ENCODE data around the gene CCL23. TPM values are rescaled to one million over a fixed set of nuclear protein-coding genes. Genes with fewer than 3 reads are reported as not detected.
"Not testable (repeated sequence)": the region's sequence is repeated elsewhere in the genome, so short reads cannot be mapped to it uniquely, and the experiment has no call there.

The CCL23 gene
- total RNA-seq, 4 donors from 2014 or later: 1.3 to 9.6 (median 2.5) TPM

DNA sequence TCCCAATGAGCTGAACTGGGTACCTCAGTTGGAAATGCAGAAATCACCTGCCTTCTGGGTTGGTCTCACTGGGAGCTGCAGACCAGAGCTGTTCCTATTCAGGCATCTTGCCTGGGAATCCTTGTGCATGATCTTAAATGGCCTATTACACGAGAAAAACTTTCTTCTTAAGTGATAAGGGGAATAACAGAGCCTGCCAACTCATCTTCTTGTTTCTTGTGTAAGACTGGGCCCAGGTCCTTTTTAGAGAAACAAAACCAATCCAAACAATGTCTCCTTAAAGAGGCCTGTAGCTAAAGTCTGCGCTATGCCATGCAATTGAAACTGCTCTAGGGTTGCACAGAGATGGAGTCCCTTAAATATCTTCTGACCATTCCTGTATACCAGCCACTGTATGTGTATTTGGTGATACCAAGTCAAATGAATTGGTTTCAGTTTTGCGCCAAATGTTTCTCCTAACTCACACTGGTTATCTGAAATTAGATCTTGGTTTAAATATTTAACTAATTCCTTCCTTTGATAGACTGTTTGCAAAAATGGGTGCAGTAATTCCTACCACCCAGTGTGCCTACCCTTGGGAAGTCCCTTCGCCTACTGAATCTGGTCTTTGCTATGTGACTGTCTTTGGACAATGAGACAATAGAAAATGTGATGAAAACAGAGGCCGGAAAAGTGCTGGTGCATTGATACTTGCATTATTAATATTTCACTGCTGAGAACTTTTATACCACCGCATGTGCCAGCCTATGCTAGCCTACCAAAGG lies 6.5 kb upstream of the CCL23 start:
- Histone ChIP-seq H3K27me3 (peaks cover 0 to 16% (median 0%) of the 10 kb centered on the region in 4 donors), H3K4me1 (no peaks in the 10 kb centered on the region), H3K36me3 (no peaks in the 10 kb centered on the region), H3K4me3 (no peak overlapping the region), H3K9me3 (peaks cover 0 to 10% (median 0%) of the 10 kb centered on the region in 4 donors), H3K27ac (replicated peaks in 1 of 4) (no peak overlapping the region)
- DNase-seq (ENCODE audit: extremely low spot score): no peak
- TF ChIP-seq POLR2AphosphoS5 (IDR thresholded peaks at IDR 0.05) (no peak), CTCF (IDR thresholded peaks at IDR 0.05) (no peak), EP300 (IDR thresholded peaks at IDR 0.05) (no peak), POLR2A (IDR thresholded peaks at IDR 0.05; ENCODE audit: low read depth) (no peak)
- intact Hi-C loops (cut with DNase I): no loop called here
- 82% methylated on average over 6 of the region's 6 CpGs for WGBS

DNA sequence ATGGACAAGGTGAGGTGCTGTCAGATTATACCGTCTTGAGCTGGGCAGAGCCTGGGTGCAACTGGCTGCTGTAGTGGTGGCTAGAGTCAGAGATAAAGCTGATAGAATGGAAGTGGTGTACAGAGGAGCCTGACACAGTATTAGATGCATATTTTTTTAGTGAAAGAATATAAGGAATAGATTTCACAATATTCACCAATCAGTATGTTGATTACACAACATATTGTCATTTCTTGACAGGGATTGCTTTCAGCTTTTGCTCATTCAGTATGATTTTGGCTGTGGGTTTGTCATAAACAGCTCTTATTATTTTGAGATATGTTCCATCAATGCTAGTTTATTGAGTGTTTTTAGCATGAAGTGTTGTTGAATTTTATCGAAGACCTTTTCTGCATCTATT lies 1.7 kb upstream of the CCL23 start:
- 87% methylated on average over 2 of the region's 2 CpGs for WGBS
- Histone ChIP-seq H3K9me3 (peaks cover 0 to 10% (median 0%) of the 10 kb centered on the region in 4 donors), H3K27ac (replicated peaks in 1 of 4) (no peak overlapping the region), H3K36me3 (no peaks in the 10 kb centered on the region), H3K27me3 (peaks cover 0 to 18% (median 0%) of the 10 kb centered on the region in 4 donors), H3K4me1 (peaks cover 0 to 5% (median 0%) of the 10 kb centered on the region in 4 donors), H3K4me3 (no peak overlapping the region)
- DNase-seq (ENCODE audit: extremely low spot score): no peak
- TF ChIP-seq EP300 (IDR thresholded peaks at IDR 0.05) (no peak), CTCF (IDR thresholded peaks at IDR 0.05) (no peak), POLR2AphosphoS5 (IDR thresholded peaks at IDR 0.05) (no peak), POLR2A (IDR thresholded peaks at IDR 0.05; ENCODE audit: low read depth) (no peak)
- intact Hi-C loops (cut with DNase I): loop anchor here (10.0 kb wide), 1 partner anchor 45 kb away; the partner anchor contains the start of gene CCL18

DNA sequence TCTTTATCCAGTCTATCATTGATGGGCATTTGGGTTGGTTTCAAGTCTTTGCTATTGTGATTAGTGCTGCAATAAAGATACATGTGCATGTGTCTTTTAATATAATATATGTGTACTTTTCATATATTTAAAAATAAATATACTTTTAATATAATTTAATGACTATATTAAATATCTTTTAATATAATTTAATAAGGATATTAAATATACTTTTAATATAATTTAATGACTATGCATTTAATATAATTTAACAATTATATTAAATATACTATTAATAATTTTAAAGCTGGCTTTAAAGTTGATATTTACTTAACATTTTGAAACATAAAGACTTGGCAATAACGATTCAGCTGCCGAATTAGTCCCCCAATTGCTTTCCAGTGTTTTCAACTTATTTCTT lies 1.2 kb downstream of the CCL23 start:
- no peak for DNase-seq (ENCODE audit: extremely low spot score)
- Histone ChIP-seq H3K27ac (replicated peaks in 1 of 4) (no peak overlapping the region), H3K36me3 (no peaks in the 10 kb centered on the region), H3K9me3 (peaks cover 0 to 12% (median 8%) of the 10 kb centered on the region in 4 donors), H3K4me3 (no peak overlapping the region), H3K27me3 (peaks cover 0 to 6% (median 0%) of the 10 kb centered on the region in 4 donors), H3K4me1 (peaks cover 0 to 5% (median 0%) of the 10 kb centered on the region in 4 donors)
- WGBS: 89% methylated on average over 2 of the region's 2 CpGs
- TF ChIP-seq CTCF (IDR thresholded peaks at IDR 0.05) (no peak), POLR2A (IDR thresholded peaks at IDR 0.05; ENCODE audit: low read depth) (no peak), POLR2AphosphoS5 (IDR thresholded peaks at IDR 0.05) (no peak), EP300 (IDR thresholded peaks at IDR 0.05) (no peak)
- intact Hi-C loops (cut with DNase I): loop anchor here (10.0 kb wide), 1 partner anchor 48 kb away; the partner anchor contains the start of gene CCL18

DNA sequence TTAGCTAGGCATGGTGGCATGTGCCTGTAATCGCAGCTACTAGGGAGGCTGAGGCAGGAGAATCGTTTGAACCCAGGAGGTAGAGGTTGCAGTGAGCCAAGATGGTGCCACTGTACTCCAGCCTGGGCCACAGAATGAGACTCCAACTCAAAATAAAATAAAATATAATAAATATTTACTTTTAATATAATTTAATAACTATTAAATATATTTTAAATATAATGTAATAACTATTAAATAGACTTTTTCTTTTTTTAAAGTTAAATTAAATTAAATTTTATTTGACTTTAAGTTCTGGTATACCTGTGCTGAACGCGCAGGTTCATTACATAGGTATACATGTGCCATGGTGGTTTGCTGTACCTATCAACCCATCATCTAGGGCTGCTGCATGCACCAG lies 1.9 kb downstream of the CCL23 start:
- not testable (repeated sequence) for H3K27ac ChIP-seq (replicated peaks in 1 of 4); DNase-seq (ENCODE audit: extremely low spot score); H3K36me3 ChIP-seq; H3K4me1 ChIP-seq; H3K4me3 ChIP-seq; H3K27me3 ChIP-seq
- H3K9me3 ChIP-seq: peaks cover 0 to 14% (median 8%) of the 10 kb centered on the region in 4 donors
- intact Hi-C loops (cut with DNase I): loop anchor here (10.0 kb wide), 1 partner anchor 49 kb away; the partner anchor contains the start of gene CCL18
- 89% methylated on average over 4 of the region's 4 CpGs for WGBS

DNA sequence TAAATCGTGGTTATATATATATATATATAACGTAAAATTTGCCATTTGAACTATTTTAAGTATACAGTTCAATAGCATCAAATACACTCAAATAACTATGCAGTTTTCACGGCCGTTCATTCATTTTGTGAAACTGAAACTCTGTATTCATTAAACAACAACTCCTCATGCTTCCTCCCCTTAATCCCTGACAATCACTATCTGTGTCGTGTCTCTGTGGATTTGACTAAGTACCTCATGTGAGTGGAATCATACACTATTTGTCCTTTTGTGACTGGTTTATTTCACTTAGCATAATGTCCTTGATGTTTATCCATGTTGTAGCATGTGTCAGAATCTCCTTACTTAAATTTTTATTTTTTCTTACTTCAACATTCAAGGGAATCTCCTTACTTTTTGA lies 2.8 kb downstream of the CCL23 start:
- Histone ChIP-seq H3K4me1 (peaks cover 0 to 5% (median 0%) of the 10 kb centered on the region in 4 donors), H3K9me3 (peaks cover 0 to 14% (median 9%) of the 10 kb centered on the region in 4 donors), H3K4me3 (no peak overlapping the region), H3K36me3 (no peaks in the 10 kb centered on the region), H3K27me3 (peaks cover 0 to 6% (median 0%) of the 10 kb centered on the region in 4 donors), H3K27ac (replicated peaks in 1 of 4) (no peak overlapping the region)
- TF ChIP-seq EP300 (IDR thresholded peaks at IDR 0.05) (no peak), CTCF (IDR thresholded peaks at IDR 0.05) (no peak), POLR2AphosphoS5 (IDR thresholded peaks at IDR 0.05) (no peak), POLR2A (IDR thresholded peaks at IDR 0.05; ENCODE audit: low read depth) (no peak)
- intact Hi-C loops (cut with DNase I): loop anchor here (10.0 kb wide), 1 partner anchor 50 kb away; the partner anchor contains the start of gene CCL18
- DNase-seq (ENCODE audit: extremely low spot score): no peak
- 66% methylated on average over 5 of the region's 5 CpGs for WGBS
